KOPT-K1 (cell line): ENCODE measurements around the gene GLG1.
A peak's percentile ranks its signal among the peaks of the same experiment; 100 is the strongest.
"Not testable (repeated sequence)": the region's sequence is repeated elsewhere in the genome, so short reads cannot be mapped to it uniquely, and the experiment has no call there.

Source experiments
- H3K27ac ChIP-seq: fragments of 200-600 bp; sonication (generic); 2 replicates; pipeline ENCODE4 v1.5.1; 2016; ENCODE audit warnings: antibody characterized with exemption, mild to moderate bottlenecking, low read depth, low read length; ENCODE audit not compliant: poor library complexity, severe bottlenecking
- H3K36me3 ChIP-seq: fragments of 200-600 bp; sonication (generic); 2 replicates; pipeline ENCODE4 v1.5.1; 2017; ENCODE audit warnings: antibody characterized with exemption, mild to moderate bottlenecking, low read length, moderate library complexity; ENCODE audit not compliant: insufficient read depth
- H3K9me3 ChIP-seq: fragments of 200-600 bp; sonication (generic); 2 replicates; pipeline ENCODE4 v1.5.1; 2017; ENCODE audit warnings: antibody characterized with exemption, low read length, mild to moderate bottlenecking; ENCODE audit not compliant: insufficient read depth, poor library complexity, severe bottlenecking

The GLG1 gene

DNA sequence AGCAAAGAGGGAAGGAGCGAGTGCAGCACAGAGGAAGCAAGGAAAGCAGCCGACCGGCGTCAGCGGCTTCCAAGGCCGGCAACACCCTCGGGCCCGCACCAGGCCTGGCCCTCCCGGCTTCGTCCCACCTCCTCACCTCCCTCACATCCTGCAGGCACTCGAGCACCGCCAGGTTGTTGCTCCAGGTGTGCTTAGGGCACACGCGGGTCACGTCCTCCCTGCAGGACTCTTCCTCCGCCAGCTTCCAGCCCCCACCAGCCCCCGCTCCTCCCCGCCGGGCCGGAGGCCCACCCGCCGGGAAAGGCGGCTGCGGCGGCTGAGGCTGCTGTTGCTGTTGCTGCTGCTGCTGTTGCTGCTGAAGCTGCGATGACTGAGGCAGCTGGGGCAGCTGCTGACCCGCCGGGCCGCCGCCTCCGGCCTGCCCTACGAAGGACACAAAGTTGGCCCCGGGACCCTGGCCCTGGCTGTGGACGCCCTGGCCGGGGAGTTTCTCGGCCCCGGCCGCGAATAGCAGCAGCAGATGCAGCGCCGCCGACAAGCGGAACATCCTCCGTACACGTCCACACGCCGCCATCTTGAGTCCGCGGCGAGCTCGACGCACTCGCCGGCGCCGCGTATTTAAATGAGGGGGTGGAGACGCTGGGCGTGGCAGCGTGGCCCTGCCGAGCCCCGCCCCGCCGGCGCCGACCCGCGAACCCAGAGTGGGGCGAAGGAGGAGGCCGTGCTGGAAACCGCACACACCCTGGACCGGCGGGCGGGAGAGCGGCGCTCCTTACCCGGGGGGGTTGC is at the start of gene GLG1:
TSS of gene GLG1 (minus strand) at position 594 of the 789 bp plus-strand sequence. CDS start at position 574, 20 bp downstream.
- Histone ChIP-seq H3K27ac (peak within 1 kb of the TSS; percentile 66), H3K36me3 (no peaks in the 10 kb centered on the region), H3K9me3 (no peaks in the 10 kb centered on the region)

DNA sequence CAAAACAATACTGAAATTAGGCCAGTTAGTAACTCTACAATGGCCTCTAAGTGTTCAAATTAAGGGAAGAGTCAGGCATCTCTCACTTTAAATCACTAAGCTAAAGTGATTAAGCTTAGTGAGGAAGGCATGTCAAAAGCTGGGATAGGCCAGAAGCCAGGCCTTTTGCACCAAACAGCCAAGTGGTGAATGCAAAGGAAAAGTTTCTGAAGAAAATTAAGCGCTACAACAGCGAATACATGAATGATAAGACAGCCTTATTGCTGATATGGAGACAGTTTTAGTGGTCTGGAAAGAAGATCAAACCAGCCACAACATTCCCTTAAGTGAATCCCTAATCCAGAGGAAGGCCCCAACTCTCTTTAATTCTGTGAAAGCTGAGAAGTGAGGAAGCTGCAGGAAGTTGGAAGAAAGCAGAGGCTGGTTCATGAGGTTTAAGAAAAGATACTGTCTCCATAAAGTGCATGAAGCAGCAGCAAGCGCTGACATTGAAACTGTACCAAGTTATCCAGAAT is 47.7 kb upstream of the GLG1 start:
- H3K27ac ChIP-seq: no peak overlapping the region
- H3K36me3 ChIP-seq: peaks cover 100% of the 10 kb centered on the region

DNA sequence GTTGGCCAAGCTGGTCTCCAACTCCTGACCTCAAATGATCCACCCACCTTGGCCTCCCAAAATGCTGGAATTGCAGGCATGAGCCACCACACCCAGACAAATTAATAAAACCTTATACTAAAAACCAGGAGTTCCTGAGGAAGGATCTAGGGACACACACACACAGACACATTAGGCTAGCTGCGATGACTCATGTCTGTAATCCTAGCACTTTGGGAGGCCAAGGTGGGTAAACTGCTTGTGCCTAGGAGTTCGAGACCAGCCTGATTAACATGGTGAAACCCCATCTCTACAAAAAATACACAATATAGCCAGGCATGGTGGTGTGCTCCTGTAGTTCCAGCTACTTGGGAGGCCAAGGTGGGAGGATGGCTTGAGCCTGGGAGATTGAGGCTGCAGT is 46.0 kb upstream of the GLG1 start:
- H3K36me3 ChIP-seq: peaks cover 100% of the 10 kb centered on the region
- H3K9me3 ChIP-seq, H3K27ac ChIP-seq: not testable (repeated sequence)

More for the DNA sequence above, 47.7 kb upstream of the GLG1 start:
- no peaks in the 10 kb centered on the region for H3K9me3 ChIP-seq

DNA sequence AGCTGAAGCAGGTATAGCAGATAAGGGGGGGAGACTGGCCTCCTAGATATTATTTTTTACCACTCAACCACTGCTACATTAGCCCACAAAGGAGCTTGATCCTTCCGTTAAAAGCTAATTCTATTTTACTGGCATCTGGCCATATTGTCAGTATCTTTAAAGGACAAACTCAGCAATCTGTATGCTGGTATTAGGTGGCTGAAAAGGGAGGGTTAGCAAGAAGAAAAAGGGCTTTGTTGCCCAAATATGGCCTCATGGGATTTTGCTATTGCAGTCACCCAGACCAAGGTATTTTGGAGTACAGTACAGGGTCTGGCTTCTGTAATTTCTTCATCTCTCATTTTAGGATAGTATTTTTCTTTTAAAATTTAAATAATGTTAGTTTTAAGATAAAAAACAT is 45.3 kb upstream of the GLG1 start:
- Histone ChIP-seq H3K9me3 (no peaks in the 10 kb centered on the region), H3K27ac (no peak overlapping the region), H3K36me3 (peaks cover 100% of the 10 kb centered on the region)

DNA sequence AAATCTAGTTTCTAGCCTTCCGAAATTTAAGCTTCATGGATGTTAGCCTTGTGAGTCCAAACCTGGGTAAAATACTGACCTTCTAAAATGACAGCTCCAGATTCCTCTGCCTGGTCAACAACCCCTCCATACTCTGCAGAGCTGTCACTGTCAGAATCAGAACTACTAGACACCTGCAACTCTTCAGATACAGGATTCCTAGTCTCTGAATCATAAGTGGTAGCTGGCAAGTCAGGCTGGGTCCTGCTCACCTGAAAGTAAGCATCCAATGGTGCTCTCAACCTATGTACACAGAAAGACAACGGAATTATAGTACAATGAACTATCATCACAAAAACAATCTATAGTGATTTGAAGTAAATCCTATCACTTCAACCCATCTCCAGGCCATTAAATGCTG is 44.9 kb upstream of the GLG1 start:
- H3K9me3 ChIP-seq: no peaks in the 10 kb centered on the region
- H3K36me3 ChIP-seq: peaks cover 100% of the 10 kb centered on the region
- H3K27ac ChIP-seq: no peak overlapping the region

DNA sequence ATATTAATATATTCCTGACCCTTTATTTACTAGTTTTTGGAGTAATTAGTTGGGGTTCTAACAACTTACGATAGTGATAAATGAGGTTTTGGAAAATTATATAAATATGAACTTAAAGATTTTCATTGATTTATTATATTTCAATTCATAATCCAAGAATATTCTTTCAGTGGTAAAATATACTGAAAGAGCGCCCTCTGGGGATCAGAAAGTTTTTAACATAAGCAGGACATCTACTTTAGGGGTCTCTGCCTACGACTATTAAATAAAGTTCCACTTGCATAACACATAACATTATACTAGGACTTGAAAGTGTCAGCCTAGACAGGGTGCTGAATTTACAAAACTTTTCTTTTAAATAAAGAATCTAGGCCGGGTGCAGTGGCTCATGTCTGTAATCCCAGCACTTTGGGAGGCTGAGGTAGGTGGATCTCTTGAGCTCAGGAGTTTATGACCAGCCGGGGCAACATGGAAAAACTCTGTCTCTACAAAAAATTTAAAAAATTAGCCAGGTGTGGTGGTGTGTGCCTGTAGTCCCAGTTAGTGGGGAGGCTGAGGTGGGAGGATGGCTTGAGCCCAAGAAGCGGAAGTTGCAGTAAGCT is 44.2 kb upstream of the GLG1 start:
- Histone ChIP-seq H3K27ac (no peak overlapping the region), H3K9me3 (no peaks in the 10 kb centered on the region), H3K36me3 (peaks cover 100% of the 10 kb centered on the region)

DNA sequence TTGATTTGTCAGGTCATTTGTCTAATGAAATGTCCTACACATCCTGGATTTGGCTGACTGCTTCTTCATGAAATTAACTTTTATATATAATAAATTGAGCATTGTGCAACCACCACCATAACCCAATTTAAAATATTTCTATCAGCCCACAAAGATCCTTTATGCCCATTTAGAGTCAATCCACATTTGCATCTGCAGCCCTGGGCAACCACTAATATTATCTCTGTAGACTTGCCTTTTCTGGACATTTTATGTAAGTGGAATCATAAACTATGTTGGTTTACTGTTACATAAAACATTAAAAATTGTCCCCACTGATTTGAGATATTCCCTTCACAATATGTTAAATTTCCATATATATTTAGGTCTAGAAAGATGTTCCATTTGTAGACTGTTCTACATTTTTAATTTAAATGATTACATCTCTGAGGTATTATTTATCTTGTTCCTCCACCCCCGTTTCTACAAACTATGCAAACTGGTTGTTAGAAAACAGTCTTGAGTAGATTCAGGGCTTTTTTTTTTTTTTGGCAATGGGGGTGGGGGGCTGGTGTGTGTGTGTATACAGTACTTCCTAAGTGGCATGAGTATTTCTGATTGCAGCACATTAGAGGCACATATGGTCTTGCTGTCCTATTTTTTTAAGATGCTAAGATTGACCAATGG is 43.1 kb upstream of the GLG1 start:
- no peaks in the 10 kb centered on the region for H3K9me3 ChIP-seq
- no peak overlapping the region for H3K27ac ChIP-seq
- peaks cover 100% of the 10 kb centered on the region for H3K36me3 ChIP-seq

DNA sequence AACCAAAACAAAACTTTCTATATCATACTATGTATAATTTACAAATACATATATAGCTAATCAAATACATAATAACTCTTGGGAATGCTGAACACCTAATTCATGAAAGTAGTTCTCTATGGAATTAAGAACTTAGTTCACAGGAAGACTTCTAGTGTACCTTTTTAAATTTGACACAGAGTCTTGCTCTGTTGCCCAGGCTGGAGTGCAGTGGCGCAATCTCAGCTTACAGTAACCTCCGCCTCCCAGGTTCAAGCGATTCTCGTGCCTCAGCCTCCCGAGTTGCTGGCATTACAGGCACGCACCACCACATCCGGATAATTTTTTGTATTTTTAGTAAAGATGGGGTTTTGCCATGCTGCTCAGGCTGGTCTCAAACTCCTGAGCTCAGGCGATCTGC is 35.1 kb upstream of the GLG1 start:
- Histone ChIP-seq H3K27ac (no peak overlapping the region), H3K36me3 (peaks cover 100% of the 10 kb centered on the region)

DNA sequence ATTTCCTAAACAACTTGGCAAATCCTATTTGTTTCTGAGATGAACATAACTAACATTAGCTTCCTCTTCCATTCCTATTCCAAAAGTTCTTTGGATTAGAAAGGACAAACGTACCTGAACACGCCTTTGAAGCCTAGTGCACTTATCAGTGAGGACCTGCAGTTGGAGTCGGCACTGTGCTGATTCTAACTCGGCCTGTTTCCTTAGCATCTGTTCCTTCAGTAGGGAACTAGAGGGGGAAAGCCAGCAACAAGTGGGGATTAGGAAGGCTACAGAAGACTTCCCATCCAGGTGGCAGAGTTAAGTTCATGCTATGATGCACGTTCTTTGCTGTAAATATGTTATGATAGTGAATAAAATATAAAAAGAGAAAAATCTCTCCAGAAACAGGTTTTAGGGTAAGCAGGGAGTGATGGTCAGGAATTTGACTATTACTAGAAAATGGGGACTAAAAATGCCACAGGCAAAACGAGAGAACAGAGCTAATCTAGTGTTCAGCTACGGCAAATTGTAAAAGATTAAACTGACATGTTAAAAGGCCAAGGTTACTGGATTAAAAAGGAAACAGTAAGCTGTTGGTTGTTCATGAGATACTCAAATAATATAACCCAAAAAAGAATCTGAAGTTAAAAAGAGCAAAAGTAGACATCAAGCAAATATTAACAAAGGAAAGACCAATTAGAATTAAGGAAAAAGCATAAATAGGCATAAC is 31.0 kb upstream of the GLG1 start:
- no peak overlapping the region for H3K27ac ChIP-seq
- no peaks in the 10 kb centered on the region for H3K9me3 ChIP-seq
- peaks cover 100% of the 10 kb centered on the region for H3K36me3 ChIP-seq

More for the DNA sequence above, 35.1 kb upstream of the GLG1 start:
- H3K9me3 ChIP-seq: no peaks in the 10 kb centered on the region

DNA sequence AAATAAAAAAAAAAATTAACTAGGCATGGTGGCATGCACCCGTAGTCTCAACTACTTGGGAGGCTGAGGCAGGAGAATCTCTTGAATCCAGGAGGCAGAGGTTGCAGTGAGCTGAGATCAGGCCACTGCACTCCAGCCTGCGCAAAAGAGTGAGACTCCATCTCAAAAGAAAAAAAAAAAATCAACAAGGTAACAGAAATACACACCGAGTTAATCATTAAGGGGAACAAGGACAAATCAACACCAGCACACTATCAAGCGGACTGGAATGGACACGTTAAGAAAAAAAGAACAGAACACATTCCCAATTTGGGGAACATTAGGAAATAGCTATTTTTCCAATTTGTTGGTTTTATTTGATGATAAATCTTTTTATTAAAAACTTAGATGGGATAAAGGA is 28.4 kb upstream of the GLG1 start:
- Histone ChIP-seq H3K9me3 (no peaks in the 10 kb centered on the region), H3K36me3 (peaks cover 100% of the 10 kb centered on the region), H3K27ac (no peak overlapping the region)

DNA sequence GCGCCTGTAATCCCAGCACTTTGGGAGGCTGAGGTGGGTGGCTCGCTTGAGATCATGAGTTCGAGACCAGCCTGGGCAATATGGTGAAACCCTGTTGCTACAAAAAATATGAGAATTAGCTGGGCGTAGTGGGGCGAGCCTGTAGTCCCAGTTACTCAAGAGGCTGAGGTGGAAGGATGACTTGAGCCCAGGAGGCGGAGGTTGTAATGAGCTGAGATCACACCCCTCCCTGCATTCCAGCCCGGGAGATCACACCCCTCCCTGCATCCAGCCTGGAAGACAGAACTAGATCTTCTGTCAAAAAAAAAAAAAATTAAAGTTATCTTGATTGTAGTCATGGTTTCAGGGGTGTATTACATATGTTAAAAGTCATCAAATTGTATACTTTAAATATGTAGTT is 26.8 kb upstream of the GLG1 start:
- peaks cover 100% of the 10 kb centered on the region for H3K36me3 ChIP-seq
- no peak overlapping the region for H3K27ac ChIP-seq
- no peaks in the 10 kb centered on the region for H3K9me3 ChIP-seq

DNA sequence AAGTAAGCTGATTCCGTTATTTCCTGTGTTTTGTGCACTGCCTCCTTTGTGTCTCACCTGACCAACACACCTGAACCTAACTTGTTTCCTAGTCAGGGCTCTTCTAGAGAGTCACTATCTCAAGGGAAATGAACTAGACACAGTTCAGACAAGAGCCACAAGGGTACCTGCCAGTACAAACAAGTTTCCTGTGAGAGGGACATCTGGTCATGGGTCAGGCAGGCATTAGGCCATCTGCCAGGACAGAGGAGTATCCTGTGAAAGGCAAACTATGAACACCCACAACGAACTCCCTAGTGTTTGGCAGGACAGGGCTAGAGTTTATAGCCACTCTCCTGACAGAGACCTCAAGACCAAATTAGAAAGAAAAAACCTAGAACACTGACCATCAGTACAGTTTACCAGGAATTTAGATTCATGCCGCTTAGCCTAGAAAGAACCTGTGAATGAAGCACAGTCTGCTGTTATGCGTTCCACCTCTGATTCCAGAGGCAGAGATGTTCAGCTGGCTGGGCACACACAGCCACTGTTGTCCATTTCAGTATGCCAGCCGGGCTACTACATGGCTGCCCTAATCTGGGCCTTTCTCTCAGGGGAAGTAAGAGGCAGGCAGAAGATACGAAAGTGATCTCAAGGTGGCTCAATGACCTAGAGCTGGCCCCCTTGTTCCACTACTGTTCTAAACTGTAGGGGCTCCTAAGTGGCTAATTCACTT is 20.7 kb upstream of the GLG1 start:
- Histone ChIP-seq H3K36me3 (peaks cover 100% of the 10 kb centered on the region), H3K9me3 (no peaks in the 10 kb centered on the region), H3K27ac (no peak overlapping the region)

DNA sequence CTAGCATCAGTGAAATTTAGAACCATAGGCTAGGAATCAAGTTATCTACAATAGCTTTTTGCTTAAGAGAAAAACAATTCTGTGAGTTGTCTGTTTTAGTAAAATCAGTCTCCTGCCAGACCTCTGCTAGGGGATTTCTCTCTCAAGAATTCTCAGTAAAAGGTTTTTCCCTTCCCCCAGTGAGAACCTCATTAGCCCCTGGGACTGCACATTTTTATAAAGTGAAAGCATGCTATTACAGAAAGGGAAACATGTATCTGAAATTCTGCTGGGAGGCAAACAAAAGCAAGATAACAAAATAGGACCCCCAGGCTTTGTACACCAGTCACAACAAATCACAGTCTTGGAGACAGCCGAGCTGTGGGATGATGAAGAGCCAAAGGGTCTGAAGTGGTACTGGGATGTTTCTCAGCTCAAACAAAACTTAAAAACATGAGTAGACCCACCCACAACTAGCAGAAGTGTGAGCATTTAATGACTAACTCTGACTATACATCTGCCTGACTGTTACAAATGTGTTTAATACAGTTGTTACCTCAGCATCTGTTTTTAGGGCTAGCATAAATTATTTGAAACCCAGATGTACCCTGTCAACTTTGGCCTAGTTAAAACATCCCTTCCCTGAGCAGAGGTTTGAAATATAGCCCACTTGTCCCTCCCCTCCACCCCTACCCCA is 20.0 kb upstream of the GLG1 start:
- no peak overlapping the region for H3K27ac ChIP-seq
- H3K36me3 ChIP-seq: peaks cover 100% of the 10 kb centered on the region

More for the DNA sequence above, 20.0 kb upstream of the GLG1 start:
- H3K9me3 ChIP-seq: no peaks in the 10 kb centered on the region
